ENCODE results near the gene PLXNA2.

PLXNA2 gene

GRCh38 chr1:208159555-208160258, 84.5 kb downstream of the PLXNA2 start:
- peak; percentile 84 for DNase-seq

DNA sequence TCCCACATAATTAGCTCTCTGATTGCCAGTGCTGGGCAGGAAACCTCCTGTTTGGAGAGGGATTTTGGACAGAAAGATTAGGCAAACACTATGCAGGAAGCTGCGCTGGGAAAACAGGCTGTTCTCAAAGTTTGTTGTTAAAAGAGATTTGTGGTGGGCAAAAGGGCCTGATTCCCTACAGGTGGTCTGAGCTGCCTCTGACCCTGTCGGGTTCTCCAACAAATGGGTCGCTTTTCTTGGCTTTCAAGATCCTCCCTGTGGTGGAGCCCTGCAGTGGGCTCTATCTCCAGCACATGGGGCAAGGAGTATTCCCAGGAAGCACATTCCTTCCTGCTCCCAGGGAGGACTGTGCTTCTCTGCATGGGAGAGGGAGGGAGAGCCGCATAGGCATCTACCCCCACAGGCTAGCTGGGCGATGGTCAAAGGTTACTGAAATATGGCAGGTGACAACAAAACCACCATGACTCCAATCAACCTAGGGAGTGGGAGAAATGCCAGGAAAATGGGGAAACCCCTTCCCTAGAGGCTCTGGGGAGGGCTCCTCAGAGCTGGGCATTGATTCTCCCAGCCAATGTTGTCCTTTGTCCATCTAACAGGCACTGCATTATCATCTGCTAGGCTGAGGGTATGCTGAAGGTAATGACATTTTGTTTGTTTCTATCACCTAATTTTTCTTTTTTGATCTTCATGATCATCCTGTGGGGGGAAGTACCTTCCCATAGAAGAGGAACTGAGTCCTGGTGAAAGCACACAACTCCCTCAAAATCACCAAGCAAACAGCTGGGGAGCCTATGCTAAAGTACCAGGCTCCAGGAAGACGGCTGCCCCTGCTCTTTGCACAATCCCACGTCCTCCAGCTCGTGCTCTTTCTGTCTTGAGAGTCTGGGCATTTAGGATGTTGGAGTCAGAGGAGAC, 85.3 kb downstream of the PLXNA2 start:
- no peak for DNase-seq

DNA sequence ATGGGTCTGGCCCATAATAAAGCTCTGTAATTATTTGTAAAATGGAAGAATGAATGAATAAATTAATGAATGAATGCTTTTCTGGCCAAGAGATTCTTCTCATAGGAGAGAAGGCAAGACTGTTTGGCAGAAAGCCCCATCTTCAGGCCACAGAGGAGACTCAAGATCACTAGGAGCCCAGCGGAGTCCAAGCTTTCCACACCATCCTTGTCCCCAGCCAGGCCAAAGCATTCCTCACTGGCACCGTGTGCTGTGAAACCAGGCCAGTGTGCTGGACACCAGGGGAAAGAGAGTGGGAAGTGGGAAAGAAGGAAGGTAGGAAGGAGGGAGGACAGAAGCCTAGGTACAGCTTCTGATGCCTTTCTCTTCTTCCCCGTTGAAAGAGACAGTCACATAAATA, 86.4 kb downstream of the PLXNA2 start:
- DNase-seq, result no peak

- DNase-seq, result no peak
Observed at GRCh38 chr1:208156741-208157140, 87.4 kb downstream of the PLXNA2 start.

DNA sequence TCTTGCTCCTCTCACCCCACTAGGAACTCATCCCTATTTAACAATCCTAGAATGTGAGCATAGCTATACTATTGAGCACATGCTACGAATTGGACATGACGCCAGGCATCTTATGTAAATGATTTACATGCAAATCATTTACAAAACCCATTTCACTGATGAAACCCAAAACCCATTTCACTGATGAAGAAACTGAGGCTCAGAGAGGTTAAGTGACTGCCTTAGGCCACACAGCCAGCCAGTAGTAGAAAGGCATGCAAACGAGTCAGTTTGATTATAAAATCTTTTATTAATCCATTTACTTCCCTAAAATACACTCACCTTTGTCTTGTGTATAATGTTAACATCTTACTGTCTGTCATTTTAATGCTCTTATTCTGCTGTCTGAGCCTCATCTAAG, 87.9 kb downstream of the PLXNA2 start:
- no peak for DNase-seq

GRCh38 chr1:208154679-208155642, 89.2 kb downstream of the PLXNA2 start:
- DNase-seq, result no peak

DNA sequence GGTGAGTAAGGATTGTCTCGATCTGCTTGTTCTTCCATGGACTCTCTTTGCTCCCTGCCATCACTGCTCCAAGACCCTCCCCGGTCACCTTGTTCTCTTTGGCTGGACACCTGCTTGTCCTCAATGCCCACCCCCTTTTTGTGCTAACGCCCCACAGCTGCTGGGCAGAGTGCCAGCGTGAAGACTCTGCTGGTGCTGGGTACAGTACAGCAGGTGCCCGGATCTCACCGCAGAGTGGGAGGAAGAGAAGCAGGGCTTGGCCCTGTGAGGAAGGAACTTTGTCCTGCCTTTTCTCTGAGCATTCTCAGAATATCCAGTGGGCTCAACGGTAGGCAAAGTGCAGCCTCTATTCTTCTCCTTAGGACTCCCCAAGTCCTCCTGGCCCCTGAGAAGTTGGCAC, 90.1 kb downstream of the PLXNA2 start:
- DNase-seq, result no peak

DNA sequence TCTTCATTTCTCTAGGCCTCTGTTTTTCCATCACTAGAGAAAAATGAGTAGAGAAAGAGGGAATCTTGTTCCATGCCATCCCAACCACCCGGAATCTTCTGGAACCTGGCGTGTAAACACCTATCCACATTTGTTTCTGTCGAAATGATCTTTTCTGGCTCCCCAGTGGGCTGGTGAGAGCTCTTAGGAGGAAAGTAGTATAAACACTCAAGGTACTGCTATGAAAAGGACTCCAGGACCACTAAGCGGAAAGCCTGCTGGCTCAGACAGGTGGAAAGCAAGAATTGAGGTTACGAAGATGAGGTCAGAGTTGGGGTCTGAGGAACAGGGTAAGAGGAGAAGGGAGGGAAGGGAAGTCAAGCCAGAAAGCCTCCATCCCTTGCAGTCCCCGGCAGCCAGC, 90.8 kb downstream of the PLXNA2 start:
- no peak for DNase-seq

DNA sequence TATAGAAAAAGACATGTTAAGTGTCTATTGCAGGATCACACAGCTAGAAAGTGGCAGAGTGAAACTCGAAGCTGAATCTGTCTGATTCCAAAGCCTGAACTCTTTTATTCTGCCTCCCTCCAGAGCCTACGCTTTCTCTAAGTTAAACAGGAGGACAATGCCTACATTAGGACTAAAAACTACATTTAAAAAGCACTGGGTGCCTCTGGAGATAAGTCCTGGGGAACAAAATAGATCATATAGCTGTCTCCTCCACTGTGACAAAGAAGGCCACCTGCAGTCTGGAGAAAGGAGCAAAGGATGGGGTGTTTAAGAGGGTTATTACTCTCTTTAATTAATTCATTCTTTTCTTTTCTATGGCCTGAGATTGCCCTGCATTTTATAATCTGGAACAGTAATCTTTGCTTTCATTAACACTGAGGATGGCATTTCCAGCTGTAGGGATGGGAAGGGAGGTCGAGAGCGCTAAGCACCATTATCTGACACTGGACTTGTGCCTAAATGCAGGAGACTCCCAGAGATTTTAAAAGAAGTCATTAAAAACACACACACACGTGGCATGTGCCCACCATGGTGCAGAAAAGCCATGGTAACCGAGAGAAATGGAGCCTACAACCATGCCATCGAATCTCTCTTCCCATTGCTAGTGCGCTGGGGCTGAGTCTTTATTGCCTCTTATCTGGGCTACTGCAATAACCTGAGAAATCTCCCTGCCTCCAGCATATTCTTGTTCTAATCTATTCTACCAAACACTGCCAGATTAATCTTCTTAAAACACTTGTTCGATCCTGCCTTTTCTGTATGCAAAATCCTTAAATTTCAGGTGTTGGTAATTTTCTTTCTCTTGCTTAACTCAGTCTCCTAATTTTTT, 92.2 kb downstream of the PLXNA2 start:
- no peak for DNase-seq

DNA sequence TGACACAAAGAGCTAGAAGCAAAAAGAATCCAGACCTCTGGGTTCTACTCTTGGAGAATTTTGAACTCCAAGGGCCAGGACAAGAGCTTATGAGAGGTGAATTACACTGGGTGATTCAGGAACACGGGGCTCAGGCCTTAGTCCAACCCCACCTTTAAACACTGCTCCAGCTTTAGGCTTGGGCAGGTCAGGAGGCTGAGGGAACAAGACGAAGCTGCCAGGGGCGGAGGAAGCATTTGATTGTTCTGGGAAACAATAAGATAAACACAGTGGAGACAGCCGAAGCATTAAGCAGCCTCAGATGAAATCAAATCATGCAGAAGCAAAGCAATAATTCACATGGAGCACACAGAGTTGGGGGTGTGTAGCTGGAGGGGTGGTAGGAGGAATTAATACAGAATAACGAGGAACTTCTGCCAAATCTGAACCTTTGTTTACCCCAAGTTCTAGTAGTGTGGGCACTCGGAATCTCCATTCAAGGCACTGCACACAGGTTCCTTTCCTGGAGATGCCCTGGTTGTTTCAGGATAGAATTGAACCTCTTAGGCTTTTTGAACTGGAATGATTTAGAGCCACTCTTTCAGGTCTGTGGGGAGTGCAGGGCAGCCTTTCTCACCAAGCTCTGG, 93.2 kb downstream of the PLXNA2 start:
- DNase-seq, result no peak

GRCh38 chr1:208149776-208150514, 94.2 kb downstream of the PLXNA2 start:
- DNase-seq, result peak; percentile 54

DNA sequence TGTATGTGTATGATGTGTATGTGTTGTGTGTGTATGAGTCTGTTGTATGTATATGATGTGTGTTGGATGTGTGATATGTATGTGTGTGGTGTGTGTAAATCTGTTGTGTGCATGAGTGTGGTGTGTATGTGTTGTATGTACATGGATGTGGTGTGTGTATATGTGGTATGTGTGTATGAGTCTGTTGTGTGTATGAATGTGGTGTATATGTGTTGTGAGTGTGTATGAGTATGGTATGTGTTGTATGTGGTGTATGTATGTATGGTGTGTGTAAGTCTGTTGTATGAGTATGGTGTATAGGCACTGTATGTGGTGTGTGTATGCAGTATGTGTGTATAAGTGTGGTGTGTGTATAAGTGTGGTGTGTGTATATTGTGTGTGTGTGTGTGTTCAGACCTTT, 95.0 kb downstream of the PLXNA2 start:
- DNase-seq, result no peak

- no peak for DNase-seq
Observed at GRCh38 chr1:208148380-208148779, 95.8 kb downstream of the PLXNA2 start.

- DNase-seq, result no peak
Observed at GRCh38 chr1:208146650-208147049, 97.5 kb downstream of the PLXNA2 start.

- no peak for DNase-seq
Observed at GRCh38 chr1:208145167-208145566, 99.0 kb downstream of the PLXNA2 start.

GRCh38 chr1:208142590-208143382, 101.4 kb downstream of the PLXNA2 start:
- DNase-seq, result no peak

DNA sequence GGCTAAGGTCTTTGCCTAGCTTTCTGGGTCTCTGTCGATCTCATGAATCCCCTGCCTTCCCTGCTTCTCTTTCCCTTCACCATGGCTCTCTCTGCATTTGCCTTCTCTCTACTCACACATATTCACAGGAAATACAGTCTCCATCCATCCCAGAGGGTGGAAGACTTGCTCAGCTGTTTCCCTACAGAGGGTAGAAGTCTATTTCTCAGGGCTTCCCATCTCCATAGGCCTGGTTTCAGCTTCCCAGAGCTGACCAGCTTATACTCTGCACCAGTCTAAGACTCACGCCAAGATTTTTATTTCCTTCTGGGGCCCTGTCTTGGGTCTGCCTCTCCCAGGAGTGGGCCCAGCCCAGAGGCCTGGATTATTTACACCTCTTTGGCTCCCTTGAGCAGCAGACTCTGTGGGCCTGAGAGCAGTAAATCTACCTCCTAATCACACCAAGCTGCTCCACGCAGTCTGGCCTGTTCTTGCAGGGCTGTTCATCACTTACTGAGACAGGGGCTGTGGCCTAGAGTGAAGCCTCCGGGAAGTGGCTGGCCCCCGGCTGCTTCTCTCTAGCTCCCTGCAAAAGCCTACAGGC, 102.5 kb downstream of the PLXNA2 start:
- DNase-seq, result no peak

GRCh38 chr1:208139434-208140045, 104.6 kb downstream of the PLXNA2 start:
- no peak for DNase-seq

DNA sequence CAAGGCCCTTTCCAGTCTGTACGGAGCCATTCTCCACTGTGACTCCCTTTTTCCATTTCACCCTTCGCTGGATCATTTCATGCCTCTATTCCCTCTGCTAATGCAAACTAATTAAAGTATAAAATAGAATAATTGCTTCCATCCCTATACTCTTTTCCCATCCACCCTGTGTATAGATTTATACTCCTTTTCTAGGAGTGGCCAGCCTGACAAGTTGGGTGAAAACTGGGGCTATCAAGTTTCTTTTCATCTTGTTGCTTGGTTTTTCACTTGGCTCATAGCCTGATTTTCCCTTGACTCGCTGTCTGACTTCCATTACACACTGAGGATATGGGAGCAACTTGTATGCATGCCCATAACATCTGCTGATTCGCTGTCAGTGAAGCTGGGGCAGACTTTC, 107.0 kb downstream of the PLXNA2 start:
- DNase-seq, result no peak

Data from right hindlimb (tissue), 1 donor.